Left lung (tissue), 14 donors: Measurements from ENCODE around the gene PERCC1. TPM values are rescaled to one million over a fixed set of nuclear protein-coding genes. Genes with fewer than 3 reads are reported as not detected.

Experiments
- ATAC-seq: fragments of 200-7000 bp; cut with Tn5 transposase; one replicate; pipeline ENCODE4 v1.9.1; 2020; ENCODE audit warnings: moderate library complexity
- DNase-seq, 4 donors: peaks; one replicate each; pipeline ENCODE4 v3.0.0-alpha.2; 2013 to 2020
- H3K27ac ChIP-seq, 2 donors: fragments of 200-600 bp; sonication (generic) in 1 of 2; one replicate each; pipeline versions ENCODE4 v1.5.0 to v1.8.0; 2020 to 2021
- H3K27me3 ChIP-seq, 2 donors: fragments of 200-600 bp; sonication (generic) in 1 of 2; one replicate each; pipeline versions ENCODE4 v1.5.0 to v1.8.0; 2020 to 2021
- H3K36me3 ChIP-seq, 2 donors: fragments of 200-600 bp; sonication (generic) in 1 of 2; one replicate each; pipeline versions ENCODE4 v1.5.0 to v1.8.0; 2020 to 2021
- H3K4me1 ChIP-seq, 2 donors: fragments of 200-600 bp; one replicate each; pipeline ENCODE4 v1.8.0; 2021
- H3K4me3 ChIP-seq, 2 donors: fragments of 200-600 bp; sonication (generic) in 1 of 2; one replicate each; pipeline versions ENCODE4 v1.5.0 to v1.8.0; 2020 to 2021; ENCODE audit warnings: mild to moderate bottlenecking in 1 of 2
- H3K9me3 ChIP-seq, 2 donors: fragments of 200-600 bp; sonication (generic) in 1 of 2; one replicate each; pipeline versions ENCODE4 v1.5.0 to v1.8.0; 2020 to 2021
- CTCF ChIP-seq, 2 donors: fragments of 200-600 bp; sonication (generic) in 1 of 2; IDR thresholded peaks; one replicate each; pipeline versions ENCODE4 v1.5.0 to v1.8.0; 2021; ENCODE audit warnings: antibody characterized with exemption in 2 of 2
- intact Hi-C, 2 donors: fragments of 100-400 bp; cut with DNase I; formaldehyde crosslinking; loops; one replicate each; pipeline versions ENCODE4 v1.11.2 to v1.14.2; 2022
- long read RNA-seq, 12 donors: library from polyadenylated mRNA in 2 of 12; unstranded in 2 of 12; transcript quantifications; one replicate each; pipeline ENCODE4 v2.0.0 and lab custom pipeline, GENCODE V29; 2019 to 2026
- polyA plus RNA-seq, 6 donors: library from polyadenylated mRNA; unstranded; fragments of 120-200 nt; gene quantifications; one replicate each; pipeline ENCODE4 v1.2.1, GENCODE V29; 2013; ENCODE audit not compliant: insufficient read length in 6 of 6
- total RNA-seq, 2 donors: library from RNA; stranded (reverse); fragmentation: NEBNext Ultra II Directional; extraction: Animal tissue kit (Norgen Biotek cat#: 25700); gene quantifications; one replicate each; pipeline ENCODE4 v1.2.1, GENCODE V29; 2021
- donor health status: DM: no; HTN: yes; CAD: no.
- donor health status: DM: no; HTN: no; CAD: no.

The PERCC1 gene
- total RNA-seq (under 1 TPM in 1 of 2 donors, not detected in 1; 0.31 TPM), polyA plus RNA-seq (1 to 10 TPM; 1.2 to 4.4 (median 3.4) TPM)
- long read RNA-seq, donor 1, partial matches to known transcripts: 0 of 2 reads
- long read RNA-seq, donor 1, other reads (novel, unspliced or antisense): 0 of 2 reads
- long read RNA-seq, donor 2, partial matches to known transcripts: 0 of 1 reads
- long read RNA-seq, donor 2, other reads (novel, unspliced or antisense): 0 of 1 reads
- long read RNA-seq, donor 3, partial matches to known transcripts: 0 of 5 reads
- long read RNA-seq, donor 3, other reads (novel, unspliced or antisense): 5 of 5 reads
- long read RNA-seq, donor 4: 0 reads
- long read RNA-seq, donor 5, partial matches to known transcripts: 0 of 4 reads
- long read RNA-seq, donor 5, other reads (novel, unspliced or antisense): 0 of 4 reads
- long read RNA-seq, donor 6, partial matches to known transcripts: 0 of 1 reads
- long read RNA-seq, donor 6, other reads (novel, unspliced or antisense): 0 of 1 reads
- long read RNA-seq, donor 7: 0 reads
- long read RNA-seq, donor 8, partial matches to known transcripts: 6 of 7 reads
- long read RNA-seq, donor 8, other reads (novel, unspliced or antisense): 0 of 7 reads
- long read RNA-seq, donor 9: 0 reads
- long read RNA-seq, donor 10: 0 reads
- long read RNA-seq, donor 11: 0 reads
- long read RNA-seq, donor 12, partial matches to known transcripts: 6 of 10 reads
- long read RNA-seq, donor 12, other reads (novel, unspliced or antisense): 0 of 10 reads

GRCh38 chr16:1430759-1431496 lies at the start of gene PERCC1:
Gene PERCC1, plus strand, starts transcription at chr16:1431078. Its CDS starts 1,516 bp downstream, at chr16:1432594.
- Histone ChIP-seq H3K36me3 (no peaks in the 10 kb centered on the region), H3K4me1 (no peaks in the 10 kb centered on the region), H3K27ac (no peak within 1 kb of the TSS), H3K9me3 (no peaks in the 10 kb centered on the region), H3K27me3 (peaks cover 0 to 63% of the 10 kb centered on the region in 2 donors), H3K4me3 (no peak within 1 kb of the TSS)
- DNase-seq (peak in 1 of 4 donors; percentile 54), ATAC-seq (no peak)
- TF ChIP-seq CTCF (IDR thresholded peaks at IDR 0.05): no peak
- intact Hi-C loops: no loop called here

GRCh38 chr16:1381612-1382406 lies 49.1 kb upstream of the PERCC1 start:
- intact Hi-C loops: no loop called here
- DNase-seq: no peak
- Histone ChIP-seq H3K27ac (no peak overlapping the region), H3K27me3 (no peaks in the 10 kb centered on the region), H3K36me3 (peaks cover 0 to 46% of the 10 kb centered on the region in 2 donors), H3K9me3 (no peaks in the 10 kb centered on the region), H3K4me3 (no peak overlapping the region), H3K4me1 (peaks cover 6 to 25% of the 10 kb centered on the region in 2 donors)
- TF ChIP-seq CTCF (IDR thresholded peaks at IDR 0.05): no peak
- no peak for ATAC-seq

- ATAC-seq: no peak
- TF ChIP-seq CTCF (IDR thresholded peaks at IDR 0.05): no peak
Measured at GRCh38 chr16:1383556-1383955, 47.3 kb upstream of the PERCC1 start.

GRCh38 chr16:1385232-1385631 lies 45.6 kb upstream of the PERCC1 start:
- no peaks in the 10 kb centered on the region for H3K27me3 ChIP-seq
- no peaks in the 10 kb centered on the region for H3K4me1 ChIP-seq
- H3K9me3 ChIP-seq: no peaks in the 10 kb centered on the region
- no peak overlapping the region for H3K27ac ChIP-seq
- no peak overlapping the region for H3K4me3 ChIP-seq
- peaks cover 0 to 75% of the 10 kb centered on the region in 2 donors for H3K36me3 ChIP-seq
- DNase-seq (peak in 1 of 4 donors; percentile 81), ATAC-seq (no peak)
- no peak for TF ChIP-seq CTCF (IDR thresholded peaks at IDR 0.05)
- intact Hi-C loops: no loop called here

More at GRCh38 chr16:1383556-1383955, 47.3 kb upstream of the PERCC1 start:
- H3K36me3 ChIP-seq: peaks cover 0 to 58% of the 10 kb centered on the region in 2 donors
- H3K27me3 ChIP-seq: no peaks in the 10 kb centered on the region
- no peak overlapping the region for H3K27ac ChIP-seq
- peaks cover 6 to 14% of the 10 kb centered on the region in 2 donors for H3K4me1 ChIP-seq
- intact Hi-C loops: no loop called here
- no peak for DNase-seq
- no peaks in the 10 kb centered on the region for H3K9me3 ChIP-seq
- no peak overlapping the region for H3K4me3 ChIP-seq
